ENCODE results near the gene HSD17B1. TPM values are rescaled to one million over a fixed set of nuclear protein-coding genes. Genes with fewer than 3 reads are reported as not detected.
A peak's percentile ranks its signal among the peaks of the same experiment; 100 is the strongest.

HSD17B1 gene
- total and polyA plus RNA-seq, 2 of the 13 experiments (the other 11 are each of a cell fraction or from before 2014, with no cell fraction given) = 0.54 to 0.93 TPM

GRCh38 chr17:42522798-42523278 lies 29.9 kb upstream of the HSD17B1 start:
- 69% methylated on average over 7 of the region's 8 CpGs for WGBS (ENCODE audit: low lambda C conversion rate)
- CTCF ChIA-PET (ENCODE audit: low intra/inter-chr PET ratio, low total read pairs) = interaction anchor here (1.3 kb wide), 1 partner anchor 200 kb away, joined by 3 read pairs; no protein-coding TSS in a partner anchor
- Histone ChIP-seq H3K36me3 (replicated peaks in 1 of 2; ENCODE audit: control insufficient read depth in 1 of 2, insufficient read depth in 2 of 2, low read length in 2 of 2) (peaks cover 4 to 5% of the 10 kb centered on the region in 2 experiments; a peak in 3 of 5 replicates), H3K4me2 (ENCODE audit: low read depth, low read length) (peak overlapping the region; percentile 47), H3K9ac (ENCODE audit: insufficient read depth, low read depth, low read length) (peak overlapping the region; percentile 33), H3K4me3 (replicated peaks in 1 of 3; ENCODE audit: insufficient read depth in 1 of 3, low read depth in 2 of 3, low read length in 3 of 3) (peak overlapping the region in 1 of 3 experiments; percentile 22; a peak in 1 of 6 replicates), H3K27me3 (ENCODE audit: control insufficient read depth in 1 of 2, insufficient read depth in 2 of 2, low read length in 2 of 2) (no peaks in the 10 kb centered on the region), H3K9me3 (ENCODE audit: low read length) (no peaks in the 10 kb centered on the region), H3K27ac (ENCODE audit: extremely low read length, insufficient read depth, low read length) (peak overlapping the region; percentile 71), H3K4me1 (ENCODE audit: insufficient read depth, low read length) (peaks cover 96% of the 10 kb centered on the region), H2AFZ (ENCODE audit: low read length) (no peak overlapping the region), H3K79me2 (ENCODE audit: insufficient read depth, low read length) (no peaks in the 10 kb centered on the region), H4K20me1 (ENCODE audit: insufficient read depth, low read length) (no peaks in the 10 kb centered on the region)
- POLR2A ChIA-PET = interaction anchor here (0.5 to 1.8 kb wide), 10 partner anchors 8 to 688 kb away, joined by 3 to 15 read pairs (median 4); partner anchors contain the start of genes CAVIN1, NAGLU and STAT3
- no peak for ATAC-seq
- BruUV-seq (replicated peaks) = no TSS peak
- in situ Hi-C loops (cut with HindIII; ENCODE audit: extremely low pct_ligation_motif_present, low pct_unique_long_range_greater_than_20kb) (loop anchor here (5.0 kb wide), 1 partner anchor 201 kb away; no protein-coding TSS in a partner anchor), intact Hi-C loops (cut with micrococcal nuclease; ENCODE audit: unreplicated experiment) (no loop called here)
- DNase-seq (ENCODE audit: low spot score) = no peak
- FAIRE-seq = no peak
- TF ChIP-seq ZEB1 (IDR thresholded peaks at IDR 0.05; ENCODE audit: insufficient replicate concordance, low read depth) (peak; percentile 57), GATAD2A (CRISPR knock-in tag; IDR thresholded peaks at IDR 0.05) (no peak), ASH2L (IDR thresholded peaks at IDR 0.05; ENCODE audit: insufficient read length, low read depth, low read length) (no peak), ZNF687 (CRISPR knock-in tag; IDR thresholded peaks at IDR 0.05) (peak; percentile 5), NRL (CRISPR knock-in tag; IDR thresholded peaks at IDR 0.05; ENCODE audit: borderline replicate concordance) (peak; percentile 68; the same call in 1 of the 2 replicates), ZNF451 (CRISPR knock-in tag; IDR thresholded peaks at IDR 0.05) (0 out of 2 replicates have a peak, but pooled peaks have one; percentile 22), ZHX1 (CRISPR knock-in tag; IDR thresholded peaks at IDR 0.05; ENCODE audit: low read depth) (0 out of 2 replicates have a peak, but pooled peaks have one; percentile 10), RBM22 (optimal IDR thresholded peaks at IDR 0.05; ENCODE audit: low read length) (no peak), ZNF343 (CRISPR knock-in tag; IDR thresholded peaks at IDR 0.05) (no peak), SETDB1 (CRISPR knock-in tag; IDR thresholded peaks at IDR 0.05; ENCODE audit: borderline replicate concordance) (0 out of 2 replicates have a peak, but pooled peaks have one; percentile 35), AGO2 (optimal IDR thresholded peaks at IDR 0.05; ENCODE audit: low read depth, low read length) (peak; percentile 70), BORCS8-MEF2B (CRISPR knock-in tag; IDR thresholded peaks at IDR 0.05) (0 out of 2 replicates have a peak, but pooled peaks have one; percentile 30), TEAD3 (CRISPR knock-in tag; optimal IDR thresholded peaks at IDR 0.05; ENCODE audit: borderline replicate concordance) (peak; percentile 69), RXRA (CRISPR knock-in tag; IDR thresholded peaks at IDR 0.05) (0 out of 2 replicates have a peak, but pooled peaks have one; percentile 35), PATZ1 (CRISPR knock-in tag; IDR thresholded peaks at IDR 0.05) (peak; percentile 57; the same call in 1 of the 2 replicates)
